Astrocyte (in vitro differentiated cells and primary cell): ENCODE measurements around the gene GCDH. TPM values are rescaled to one million over a fixed set of nuclear protein-coding genes. Genes with fewer than 3 reads are reported as not detected.

Source experiments
- DNase-seq: peaks from one replicate; pipeline ENCODE4 v3.0.0-alpha.2; 2010; ENCODE audit warnings: low read depth
- FAIRE-seq: peaks from 2 replicates; lab custom pipeline; 2011; peaks lifted over from hg19 to GRCh38; lab: Jason Lieb, UNC
- H2AFZ ChIP-seq: 2 replicates; pipeline ENCODE4 v1.6.0; 2012; ENCODE audit warnings: low read depth, low read length, inconsistent platforms
- H3K27ac ChIP-seq: 2 replicates; pipeline ENCODE4 v1.5.1; 2011; ENCODE audit warnings: low read depth, low read length, inconsistent platforms
- H3K27me3 ChIP-seq: 2 replicates; pipeline ENCODE4 v1.6.0; 2011; ENCODE audit warnings: low read length, inconsistent platforms; ENCODE audit not compliant: insufficient read depth
- H3K36me3 ChIP-seq: 2 replicates; pipeline ENCODE4 v1.5.1; 2011; ENCODE audit warnings: low read length, inconsistent platforms; ENCODE audit not compliant: insufficient read depth
- H3K4me1 ChIP-seq: 2 replicates; pipeline ENCODE4 v1.5.1; 2011; ENCODE audit warnings: low read length, inconsistent platforms; ENCODE audit not compliant: insufficient read depth
- H3K4me2 ChIP-seq: 2 replicates; pipeline ENCODE4 v1.6.0; 2012; ENCODE audit warnings: low read length, inconsistent platforms
- H3K4me3 ChIP-seq: 2 replicates; pipeline ENCODE4 v1.5.1; 2011; ENCODE audit warnings: low read depth, mild to moderate bottlenecking, low read length, inconsistent platforms; ENCODE audit not compliant: insufficient read depth
- H3K79me2 ChIP-seq: 2 replicates; pipeline ENCODE4 v1.6.0; 2012; ENCODE audit warnings: mild to moderate bottlenecking, low read length, inconsistent platforms; ENCODE audit not compliant: insufficient read depth
- H3K9ac ChIP-seq: 2 replicates; pipeline ENCODE4 v1.6.0; 2012; ENCODE audit warnings: mild to moderate bottlenecking, low read length, inconsistent platforms
- H3K9me3 ChIP-seq: 2 replicates; pipeline ENCODE4 v1.5.1; 2012; ENCODE audit warnings: low read depth, mild to moderate bottlenecking, low read length, inconsistent platforms; ENCODE audit not compliant: insufficient read depth
- H4K20me1 ChIP-seq: 2 replicates; pipeline ENCODE4 v1.6.0; 2012; ENCODE audit warnings: low read length, inconsistent platforms; ENCODE audit not compliant: insufficient read depth
- H3K27ac Mint-ChIP-seq: one replicate; pipeline ENCODE4 v1.8.0; 2021; ENCODE audit warnings: mild to moderate bottlenecking, mixed read lengths; ENCODE audit not compliant: unreplicated experiment
- H3K27me3 Mint-ChIP-seq: one replicate; pipeline ENCODE4 v1.8.0; 2021; ENCODE audit warnings: low read depth, mixed read lengths; ENCODE audit not compliant: unreplicated experiment
- H3K36me3 Mint-ChIP-seq: one replicate; pipeline ENCODE4 v1.8.0; 2021; ENCODE audit warnings: low read depth, mixed read lengths; ENCODE audit not compliant: unreplicated experiment
- H3K4me1 Mint-ChIP-seq: one replicate; pipeline ENCODE4 v1.8.0; 2021; ENCODE audit warnings: low read depth, mixed read lengths; ENCODE audit not compliant: unreplicated experiment
- H3K4me3 Mint-ChIP-seq: one replicate; pipeline ENCODE4 v1.8.0; 2021; ENCODE audit warnings: mild to moderate bottlenecking, moderate library complexity, mixed read lengths; ENCODE audit not compliant: unreplicated experiment
- H3K9me3 Mint-ChIP-seq: one replicate; pipeline ENCODE4 v1.8.0; 2021; ENCODE audit warnings: mild to moderate bottlenecking, mixed read lengths; ENCODE audit not compliant: unreplicated experiment
- EZH2 ChIP-seq: IDR thresholded peaks from 2 replicates; pipeline ENCODE4 v1.6.1; 2012; ENCODE audit warnings: mild to moderate bottlenecking, low read length, inconsistent platforms; ENCODE audit not compliant: insufficient read depth
- total RNA-seq: library from RNA; stranded (reverse); gene quantifications from 2 replicates; pipeline ENCODE4 v1.2.1, GENCODE V29; 2021
- TF ChIP-seq, protein P1 (sequence below): IDR thresholded peaks from 2 replicates; pipeline ENCODE4 v1.5.1; 2011; ENCODE audit warnings: low read depth, mild to moderate bottlenecking, inconsistent platforms, low read length, moderate library complexity; ENCODE audit not compliant: insufficient read depth

Gene GCDH
- total RNA-seq, 1 donor from 2014 or later, result 17.5 TPM

DNA sequence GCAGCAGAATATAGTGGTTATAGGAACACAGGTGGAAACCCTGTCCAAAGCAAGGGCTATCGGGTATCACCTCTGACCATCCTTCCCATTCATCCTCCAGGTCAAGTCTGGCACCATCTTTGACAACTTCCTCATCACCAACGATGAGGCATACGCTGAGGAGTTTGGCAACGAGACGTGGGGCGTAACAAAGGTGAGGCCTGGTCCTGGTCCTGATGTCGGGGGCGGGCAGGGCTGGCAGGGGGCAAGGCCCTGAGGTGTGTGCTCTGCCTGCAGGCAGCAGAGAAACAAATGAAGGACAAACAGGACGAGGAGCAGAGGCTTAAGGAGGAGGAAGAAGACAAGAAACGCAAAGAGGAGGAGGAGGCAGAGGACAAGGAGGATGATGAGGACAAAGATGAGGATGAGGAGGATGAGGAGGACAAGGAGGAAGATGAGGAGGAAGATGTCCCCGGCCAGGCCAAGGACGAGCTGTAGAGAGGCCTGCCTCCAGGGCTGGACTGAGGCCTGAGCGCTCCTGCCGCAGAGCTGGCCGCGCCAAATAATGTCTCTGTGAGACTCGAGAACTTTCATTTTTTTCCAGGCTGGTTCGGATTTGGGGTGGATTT is 52.6 kb downstream of the GCDH start:
- Mint-ChIP-seq H3K36me3 (peaks cover 29% of the 10 kb centered on the region), H3K4me1 (peaks cover 31% of the 10 kb centered on the region), H3K9me3 (no peaks in the 10 kb centered on the region), H3K27me3 (no peaks in the 10 kb centered on the region), H3K27ac (peak overlapping the region; percentile 96), H3K4me3 (peak overlapping the region; percentile 74)
- Histone ChIP-seq H3K4me2 (peak overlapping the region; percentile 67), H3K27ac (peak overlapping the region; percentile 25), H3K79me2 (peaks cover 81% of the 10 kb centered on the region), H3K9ac (peak overlapping the region; percentile 18), H3K27me3 (no peaks in the 10 kb centered on the region), H4K20me1 (peaks cover 78% of the 10 kb centered on the region), H3K36me3 (peaks cover 42% of the 10 kb centered on the region), H2AFZ (no peak overlapping the region), H3K9me3 (no peaks in the 10 kb centered on the region), H3K4me1 (peaks cover 37% of the 10 kb centered on the region), H3K4me3 (no peak overlapping the region)
- FAIRE-seq (no peak), DNase-seq (no peak)
- TF ChIP-seq, protein P1, sequence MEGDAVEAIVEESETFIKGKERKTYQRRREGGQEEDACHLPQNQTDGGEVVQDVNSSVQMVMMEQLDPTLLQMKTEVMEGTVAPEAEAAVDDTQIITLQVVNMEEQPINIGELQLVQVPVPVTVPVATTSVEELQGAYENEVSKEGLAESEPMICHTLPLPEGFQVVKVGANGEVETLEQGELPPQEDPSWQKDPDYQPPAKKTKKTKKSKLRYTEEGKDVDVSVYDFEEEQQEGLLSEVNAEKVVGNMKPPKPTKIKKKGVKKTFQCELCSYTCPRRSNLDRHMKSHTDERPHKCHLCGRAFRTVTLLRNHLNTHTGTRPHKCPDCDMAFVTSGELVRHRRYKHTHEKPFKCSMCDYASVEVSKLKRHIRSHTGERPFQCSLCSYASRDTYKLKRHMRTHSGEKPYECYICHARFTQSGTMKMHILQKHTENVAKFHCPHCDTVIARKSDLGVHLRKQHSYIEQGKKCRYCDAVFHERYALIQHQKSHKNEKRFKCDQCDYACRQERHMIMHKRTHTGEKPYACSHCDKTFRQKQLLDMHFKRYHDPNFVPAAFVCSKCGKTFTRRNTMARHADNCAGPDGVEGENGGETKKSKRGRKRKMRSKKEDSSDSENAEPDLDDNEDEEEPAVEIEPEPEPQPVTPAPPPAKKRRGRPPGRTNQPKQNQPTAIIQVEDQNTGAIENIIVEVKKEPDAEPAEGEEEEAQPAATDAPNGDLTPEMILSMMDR, result no peak
- TF ChIP-seq EZH2, result no peak

DNA sequence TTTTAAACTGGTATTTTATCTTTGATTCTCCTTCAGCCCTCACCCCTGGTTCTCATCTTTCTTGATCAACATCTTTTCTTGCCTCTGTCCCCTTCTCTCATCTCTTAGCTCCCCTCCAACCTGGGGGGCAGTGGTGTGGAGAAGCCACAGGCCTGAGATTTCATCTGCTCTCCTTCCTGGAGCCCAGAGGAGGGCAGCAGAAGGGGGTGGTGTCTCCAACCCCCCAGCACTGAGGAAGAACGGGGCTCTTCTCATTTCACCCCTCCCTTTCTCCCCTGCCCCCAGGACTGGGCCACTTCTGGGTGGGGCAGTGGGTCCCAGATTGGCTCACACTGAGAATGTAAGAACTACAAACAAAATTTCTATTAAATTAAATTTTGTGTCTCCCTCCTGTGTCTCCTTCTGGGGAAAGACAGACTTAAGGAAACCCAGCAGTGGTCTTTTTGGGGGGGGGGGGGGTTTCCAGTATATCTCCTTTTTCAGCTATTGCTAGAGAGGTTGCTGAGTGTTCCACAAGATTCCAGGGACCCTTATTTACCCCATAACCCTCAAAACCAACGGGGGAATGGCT is 53.2 kb downstream of the GCDH start:
- no peaks in the 10 kb centered on the region for H3K27me3 Mint-ChIP-seq
- Histone ChIP-seq H3K27ac (no peak overlapping the region), H3K27me3 (no peaks in the 10 kb centered on the region), H3K9me3 (no peaks in the 10 kb centered on the region), H2AFZ (no peak overlapping the region), H3K4me2 (peak overlapping the region; percentile 94), H3K9ac (no peak overlapping the region), H4K20me1 (peaks cover 71% of the 10 kb centered on the region), H3K4me3 (no peak overlapping the region), H3K79me2 (peaks cover 80% of the 10 kb centered on the region), H3K4me1 (peaks cover 37% of the 10 kb centered on the region), H3K36me3 (peaks cover 48% of the 10 kb centered on the region)
- H3K4me3 Mint-ChIP-seq, result peak overlapping the region; percentile 86
- DNase-seq (no peak), FAIRE-seq (no peak)
- H3K27ac Mint-ChIP-seq, result peak overlapping the region; percentile 95
- H3K36me3 Mint-ChIP-seq, result peaks cover 29% of the 10 kb centered on the region
- no peaks in the 10 kb centered on the region for H3K9me3 Mint-ChIP-seq
- no peak for TF ChIP-seq EZH2
- TF ChIP-seq, protein P1, result no peak
- H3K4me1 Mint-ChIP-seq, result peaks cover 31% of the 10 kb centered on the region
